Small intestine (tissue), 7 donors: Measurements from ENCODE around the gene MBD3L1. TPM values are rescaled to one million over a fixed set of nuclear protein-coding genes. Genes with fewer than 3 reads are reported as not detected.

ENCODE experiments used
- DNase-seq, 2 donors: peaks; one replicate each; pipeline versions ENCODE4 v3.0.0 to v3.0.0-alpha.2; 2013
- FAIRE-seq: peaks from 2 replicates; lab custom pipeline; 2012; peaks lifted over from hg19 to GRCh38; lab: Jason Lieb, UNC
- H3K27ac ChIP-seq, 3 donors: one replicate each; pipeline ENCODE4 v1.5.1; 2013; ENCODE audit warnings: low read length in 2 of 3, mild to moderate bottlenecking in 2 of 3, control low read depth in 1 of 3, inconsistent platforms in 1 of 3, low read depth in 1 of 3, moderate library complexity in 1 of 3
- H3K27me3 ChIP-seq, 3 donors: one replicate each; pipeline ENCODE4 v1.6.1; 2013; ENCODE audit warnings: low read length in 3 of 3, inconsistent platforms in 1 of 3; ENCODE audit not compliant: control insufficient read depth in 3 of 3, insufficient read depth in 3 of 3
- H3K36me3 ChIP-seq, 3 donors: one replicate each; pipeline ENCODE4 v1.6.1; 2013; ENCODE audit warnings: low read length in 3 of 3, inconsistent platforms in 1 of 3, low read depth in 1 of 3, mild to moderate bottlenecking in 1 of 3, moderate library complexity in 1 of 3; ENCODE audit not compliant: control insufficient read depth in 3 of 3, insufficient read depth in 2 of 3
- H3K4me1 ChIP-seq, 3 donors: one replicate each; pipeline ENCODE4 v1.6.1; 2013; ENCODE audit warnings: low read length in 2 of 3, inconsistent platforms in 1 of 3, low read depth in 1 of 3, mild to moderate bottlenecking in 1 of 3, moderate library complexity in 1 of 3; ENCODE audit not compliant: control insufficient read depth in 3 of 3, insufficient read depth in 2 of 3
- H3K4me3 ChIP-seq, 3 donors: one replicate each; pipeline ENCODE4 v1.5.1; 2013; ENCODE audit warnings: low read length in 3 of 3, control low read depth in 1 of 3, inconsistent platforms in 1 of 3, low read depth in 1 of 3, mild to moderate bottlenecking in 1 of 3, moderate library complexity in 1 of 3
- H3K9me3 ChIP-seq, 2 donors: one replicate each; pipeline ENCODE4 v1.6.1; 2013; ENCODE audit warnings: low read depth in 1 of 2, low read length in 1 of 2; ENCODE audit not compliant: control insufficient read depth in 2 of 2, insufficient read depth in 1 of 2
- WGBS, 3 donors: extraction: QIAGEN DNeasy Blood & Tissue Kit; methylation state at CpG; one replicate each; pipeline ENCODE4 v1.1.7; 2013; 5-methylcytosine and 5-hydroxymethylcytosine counted together
- polyA plus RNA-seq, 4 donors: library from polyadenylated mRNA; stranded (reverse) in 3 of 4; unstranded in 1 of 4; fragments of 200-250 nt in 3 of 4; fragments of 120-200 nt in 1 of 4; gene quantifications; one replicate each; pipeline versions ENCODE4 v1.2.1 to v1.2.3, GENCODE V29; 2013
- donor health status: healthy with polysubstance abuse.
- donor health status: control.
- donor health status: control.
- donor health status: Bipolar disorder and iron deficiency.
- donor health status: healthy.

MBD3L1 gene
- polyA plus RNA-seq, 4 donors = not detected

DNA sequence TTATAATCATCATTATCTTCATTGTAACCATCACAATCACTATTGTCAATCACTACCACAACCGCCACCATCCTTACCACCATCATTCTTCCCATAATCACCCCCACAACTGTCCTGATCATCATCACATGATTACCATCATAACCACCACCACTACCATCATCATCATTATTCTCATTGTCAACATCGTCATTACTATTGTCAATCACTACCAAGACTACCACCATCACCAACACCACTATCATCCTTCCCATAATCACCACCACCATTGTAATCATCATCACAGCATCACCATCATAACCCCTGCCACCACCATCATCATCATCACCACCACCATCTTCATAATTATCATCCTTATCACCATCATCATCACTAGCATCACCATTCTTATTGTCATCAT lies 55.2 kb downstream of the MBD3L1 start:
- Histone ChIP-seq H3K36me3 (no peaks in the 10 kb centered on the region), H3K4me3 (no peak overlapping the region), H3K27ac (no peak overlapping the region), H3K9me3 (peaks cover 0 to 6% of the 10 kb centered on the region in 2 donors), H3K4me1 (no peaks in the 10 kb centered on the region), H3K27me3 (no peaks in the 10 kb centered on the region)
- DNase-seq (no peak), FAIRE-seq (no peak)
- WGBS, 3 donors = 69 to 76% (median 72%) methylated on average over 2 of the region's 2 CpGs

DNA sequence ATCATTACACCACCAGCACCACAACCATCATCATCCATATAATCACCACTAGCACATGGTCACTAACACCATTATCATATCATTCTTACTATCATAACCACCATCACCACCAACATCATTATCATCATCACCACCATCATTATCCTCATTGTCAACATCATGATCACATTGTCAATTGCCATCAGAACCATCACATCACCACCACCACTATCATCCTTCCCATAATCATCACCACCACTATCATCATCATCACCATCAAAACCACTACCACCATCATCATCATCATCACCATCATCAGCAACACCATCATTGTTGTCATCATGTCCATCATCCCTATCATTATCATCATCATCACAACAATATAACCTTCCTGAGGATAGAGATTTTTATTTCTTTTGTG lies 58.1 kb downstream of the MBD3L1 start:
- Histone ChIP-seq H3K4me3 (no peak overlapping the region), H3K36me3 (no peaks in the 10 kb centered on the region), H3K27ac (no peak overlapping the region), H3K4me1 (no peaks in the 10 kb centered on the region), H3K27me3 (peaks cover 0 to 4% (median 0%) of the 10 kb centered on the region in 3 donors), H3K9me3 (peaks cover 0 to 6% of the 10 kb centered on the region in 2 donors)
- FAIRE-seq = no peak
- no peak for DNase-seq

Other genes starting within 250 kb of the MBD3L1 start
- 10 to 100 TPM in 1 of 4 donors, 1 to 10 TPM in 2, not detected in 1; 1.9 to 11.1 (median 8.5) TPM for gene ADAMTS10, start 221.7 kb upstream of the MBD3L1 start, polyA plus RNA-seq
- gene NFILZ, start 201.7 kb upstream of the MBD3L1 start, polyA plus RNA-seq = not detected
- gene ACTL9, start 133.6 kb upstream of the MBD3L1 start, polyA plus RNA-seq = not detected
- not detected for gene OR2Z1, start 110.7 kb upstream of the MBD3L1 start, polyA plus RNA-seq
- gene ZNF558, start 73 bp upstream of the MBD3L1 start, polyA plus RNA-seq = 10 to 100 TPM in 2 of 4 donors, 1 to 10 TPM in 2; 6.8 to 29.4 (median 9.2) TPM
- under 1 TPM in 1 of 4 donors, not detected in 3; under 0.01 TPM for gene MUC16, start 178.0 kb downstream of the MBD3L1 start, polyA plus RNA-seq